A204.1 (cell line): ENCODE results near the gene TPCN1.
"Not testable (repeated sequence)": the region's sequence is repeated elsewhere in the genome, so short reads cannot be mapped to it uniquely, and the experiment has no call there.

Experiments
- FAIRE-seq: peaks from 2 replicates; lab custom pipeline; 2012; peaks lifted over from hg19 to GRCh38; lab: Jason Lieb, UNC

Gene TPCN1

GRCh38 chr12:113196990-113197389 is 24.3 kb upstream of the TPCN1 start:
- FAIRE-seq, result no peak

GRCh38 chr12:113197518-113198077 is 23.7 kb upstream of the TPCN1 start:
- FAIRE-seq, result no peak

GRCh38 chr12:113198296-113198695 is 23.0 kb upstream of the TPCN1 start:
- no peak for FAIRE-seq

GRCh38 chr12:113200021-113200797 is 21.1 kb upstream of the TPCN1 start:
- no peak for FAIRE-seq

- FAIRE-seq, result no peak
These were observed 19.8 kb upstream of the TPCN1 start for GRCh38 chr12:113201187-113202177.

GRCh38 chr12:113202300-113203075 is 18.8 kb upstream of the TPCN1 start:
- FAIRE-seq, result no peak

- FAIRE-seq, result no peak
These were observed 17.2 kb upstream of the TPCN1 start for GRCh38 chr12:113203852-113204760.

GRCh38 chr12:113204804-113205203 is 16.5 kb upstream of the TPCN1 start:
- FAIRE-seq, result no peak

- FAIRE-seq, result not testable (repeated sequence)
These were observed 14.5 kb upstream of the TPCN1 start for GRCh38 chr12:113206802-113207201.

GRCh38 chr12:113207613-113208040 is 13.6 kb upstream of the TPCN1 start:
- FAIRE-seq, result no peak

- no peak for FAIRE-seq
These were observed 13.0 kb upstream of the TPCN1 start for GRCh38 chr12:113208041-113208934.

GRCh38 chr12:113211160-113211559 is 10.1 kb upstream of the TPCN1 start:
- FAIRE-seq, result no peak

GRCh38 chr12:113214895-113215400 is 6.3 kb upstream of the TPCN1 start:
- FAIRE-seq, result no peak

GRCh38 chr12:113216027-113216426 is 5.2 kb upstream of the TPCN1 start:
- no peak for FAIRE-seq

- no peak for FAIRE-seq
These were observed 577 bp upstream of the TPCN1 start for GRCh38 chr12:113220593-113221180.

- no peak for FAIRE-seq
These were observed 899 bp downstream of the TPCN1 start for GRCh38 chr12:113221997-113222729.

- FAIRE-seq, result no peak
These were observed 1.7 kb downstream of the TPCN1 start for GRCh38 chr12:113222730-113223531.

GRCh38 chr12:113224955-113225354 is 3.7 kb downstream of the TPCN1 start:
- no peak for FAIRE-seq
